HG03520 (cell line): Measurements from ENCODE around the gene ATG10.

Source experiments
- ATAC-seq: cut with Tn5 transposase; IDR thresholded peaks from one replicate; pipeline ENCODE4 v1.9.1; 2021; ENCODE audit warnings: mild to moderate bottlenecking, moderate library complexity; ENCODE audit not compliant: unreplicated experiment

Gene ATG10

GRCh38 chr5:82163452-82164175, 191.8 kb downstream of the ATG10 start:
- ATAC-seq, result no peak

- no peak for ATAC-seq
Measured at GRCh38 chr5:82164176-82164976, 192.6 kb downstream of the ATG10 start.

- no peak for ATAC-seq
Measured at GRCh38 chr5:82164977-82165713, 193.3 kb downstream of the ATG10 start.

- ATAC-seq, result peak; percentile 86
Measured at GRCh38 chr5:82165740-82166530, 194.1 kb downstream of the ATG10 start.

- no peak for ATAC-seq
Measured at GRCh38 chr5:82167372-82167935, 195.6 kb downstream of the ATG10 start.

- no peak for ATAC-seq
Measured at GRCh38 chr5:82168294-82168693, 196.5 kb downstream of the ATG10 start.

- ATAC-seq, result no peak
Measured at GRCh38 chr5:82169892-82170291, 198.1 kb downstream of the ATG10 start.

- peak; percentile 98 for ATAC-seq
Measured at GRCh38 chr5:82174128-82174918, 202.5 kb downstream of the ATG10 start.

GRCh38 chr5:82174919-82175219, 203.0 kb downstream of the ATG10 start:
- no peak for ATAC-seq

- no peak for ATAC-seq
Measured at GRCh38 chr5:82176115-82176814, 204.4 kb downstream of the ATG10 start.

GRCh38 chr5:82178378-82178777, 206.6 kb downstream of the ATG10 start:
- ATAC-seq, result no peak

GRCh38 chr5:82182662-82183061, 210.8 kb downstream of the ATG10 start:
- ATAC-seq, result no peak

GRCh38 chr5:82183828-82184227, 212.0 kb downstream of the ATG10 start:
- ATAC-seq, result no peak

GRCh38 chr5:82185851-82186250, 214.0 kb downstream of the ATG10 start:
- no peak for ATAC-seq

- ATAC-seq, result no peak
Measured at GRCh38 chr5:82197550-82197949, 225.7 kb downstream of the ATG10 start.

- no peak for ATAC-seq
Measured at GRCh38 chr5:82204567-82204966, 232.7 kb downstream of the ATG10 start.

- no peak for ATAC-seq
Measured at GRCh38 chr5:82205005-82205404, 233.2 kb downstream of the ATG10 start.

GRCh38 chr5:82208371-82208770, 236.5 kb downstream of the ATG10 start:
- no peak for ATAC-seq

- no peak for ATAC-seq
Measured at GRCh38 chr5:82211855-82212572, 240.2 kb downstream of the ATG10 start.
